A549 (cell line): ENCODE data around the gene AUTS2. TPM values are rescaled to one million over a fixed set of nuclear protein-coding genes. Genes with fewer than 3 reads are reported as not detected.

Source experiments
- ATAC-seq, 2 experiments: fragments of 200-7000 bp in 1 of 2; fragments of >200 bp in 1 of 2; cut with Nextera tagmentation in 1 of 2; cut with Tn5 transposase in 1 of 2; 3 replicates each; pipeline versions ENCODE4 v1.8.0 to v1.9.1; 2018 to 2020; ENCODE audit warnings: mild to moderate bottlenecking in 1 of 2, moderate library complexity in 1 of 2
- CTCF ChIA-PET: fragments of 300-600 bp; sonication (Branson Sonifier 250); formaldehyde crosslinking; extraction: SDS; loops from one replicate; lab custom pipeline; 2021; ENCODE audit warnings: antibody characterized with exemption, inconsistent platforms; lab: Yijun Ruan, JAX
- POLR2A ChIA-PET: fragments of 350-600 bp; formaldehyde crosslinking; extraction: SDS; loops from one replicate; lab custom pipeline; 2021; ENCODE audit warnings: antibody characterized with exemption, inconsistent platforms; lab: Yijun Ruan, JAX
- DNase-seq, 2 experiments: peaks; one replicate each; pipeline versions ENCODE4 v3.0.0 to v3.0.0-alpha.2; 2011 to 2016; ENCODE audit warnings: low read depth in 1 of 2, low spot score in 1 of 2
- FAIRE-seq: peaks from 2 replicates; lab custom pipeline; 2011; peaks lifted over from hg19 to GRCh38; lab: Jason Lieb, UNC
- H3K27ac ChIP-seq, 2 experiments: fragments of >200 bp; sonication (Bioruptor Twin); formaldehyde crosslinking; 3 replicates each; pipeline ENCODE4 v1.5.1; 2016 to 2017
- H3K4me1 ChIP-seq: fragments of >200 bp; sonication (Bioruptor Twin); formaldehyde crosslinking; 3 replicates; pipeline ENCODE4 v1.6.1; 2016
- H3K4me2 ChIP-seq: fragments of >200 bp; sonication (Bioruptor Twin); formaldehyde crosslinking; 3 replicates; pipeline ENCODE4 v1.6.1; 2016
- H3K4me3 ChIP-seq: fragments of >200 bp; sonication (Bioruptor Twin); formaldehyde crosslinking; 3 replicates; pipeline ENCODE4 v1.5.1; 2016
- H3K9me3 ChIP-seq: fragments of >200 bp; sonication (Bioruptor Twin); formaldehyde crosslinking; 3 replicates; pipeline ENCODE4 v1.6.1; 2016
- BHLHE40 ChIP-seq: IDR thresholded peaks from 2 replicates; pipeline ENCODE4 v1.6.1; 2012; ENCODE audit warnings: low read depth, low read length, inconsistent platforms
- CBX2 ChIP-seq: fragments of 200-600 bp; sonication (generic); IDR thresholded peaks from 2 replicates; pipeline ENCODE4 v1.6.1; 2016; ENCODE audit warnings: low read depth, mild to moderate bottlenecking, borderline replicate concordance
- CBX8 ChIP-seq: fragments of 200-600 bp; sonication (generic); IDR thresholded peaks from 2 replicates; pipeline ENCODE4 v1.6.1; 2016
- FOSL2 ChIP-seq, 2 experiments: fragments of 450-650 bp in 1 of 2; fragments of >200 bp in 1 of 2; sonication (Bioruptor Twin) in 1 of 2; formaldehyde crosslinking; IDR thresholded peaks; 2 replicates each; pipeline versions ENCODE4 v1.5.0 to v1.6.1; 2016 to 2020; ENCODE audit warnings: mild to moderate bottlenecking in 1 of 2, moderate library complexity in 1 of 2
- JUNB ChIP-seq: fragments of >200 bp; sonication (Bioruptor Twin); formaldehyde crosslinking; IDR thresholded peaks from 2 replicates; pipeline ENCODE4 v1.6.1; 2016
- MAZ ChIP-seq: fragments of 150-350 bp; IDR thresholded peaks from 2 replicates; pipeline ENCODE4 v1.6.1; 2014; ENCODE audit warnings: antibody characterized with exemption, low read depth, low read length, borderline replicate concordance
- MYC ChIP-seq: IDR thresholded peaks from 2 replicates; pipeline ENCODE4 v1.6.1; 2012; ENCODE audit warnings: mild to moderate bottlenecking, inconsistent platforms, low read length, improper control_type of control experiment, borderline replicate concordance
- NR3C1 ChIP-seq: fragments of >200 bp; sonication (Bioruptor Twin); formaldehyde crosslinking; IDR thresholded peaks from 3 replicates; pipeline ENCODE4 v1.6.1; 2017
- PHF8 ChIP-seq: fragments of 200-600 bp; sonication (generic); IDR thresholded peaks from 2 replicates; pipeline ENCODE4 v1.6.1; 2016; ENCODE audit warnings: low read depth, mild to moderate bottlenecking, antibody characterized with exemption, moderate library complexity, borderline replicate concordance
- RAD21 ChIP-seq, 2 experiments: fragments of >200 bp in 1 of 2; sonication (Bioruptor Twin) in 1 of 2; formaldehyde crosslinking in 1 of 2; IDR thresholded peaks in 1 of 2; conservative IDR thresholded peaks in 1 of 2; 2 replicates in 1 of 2; 3 replicates in 1 of 2; pipeline ENCODE4 v1.6.1; 2012 to 2018; ENCODE audit warnings: inconsistent platforms in 1 of 2
- REST ChIP-seq: fragments of 200-600 bp; sonication (generic); IDR thresholded peaks from 2 replicates; pipeline ENCODE4 v1.6.1; 2016; ENCODE audit warnings: antibody characterized with exemption, mild to moderate bottlenecking, moderate library complexity
- RFX5 ChIP-seq: fragments of 450-650 bp; IDR thresholded peaks from 2 replicates; pipeline ENCODE4 v1.7.1; 2014; ENCODE audit warnings: antibody characterized with exemption, mild to moderate bottlenecking, moderate library complexity
- RNF2 ChIP-seq: fragments of 200-600 bp; sonication (generic); IDR thresholded peaks from 2 replicates; pipeline ENCODE4 v1.6.1; 2016; ENCODE audit warnings: low read depth, mild to moderate bottlenecking, antibody characterized with exemption, moderate library complexity, borderline replicate concordance
- ZFP36 ChIP-seq: fragments of 450-650 bp; IDR thresholded peaks from 2 replicates; pipeline ENCODE4 v1.6.1; 2014; ENCODE audit warnings: borderline replicate concordance; ENCODE audit not compliant: partially characterized antibody
- ZSCAN20 ChIP-seq: fragments of 250-450 bp; sonication (Bioruptor Pico); IDR thresholded peaks from 2 replicates; pipeline ENCODE4 v1.8.0; 2022; ENCODE audit warnings: mild to moderate bottlenecking, moderate library complexity
- WGBS: methylation state at CpG from one replicate; pipeline ENCODE4 v1.1.6; 2017; ENCODE audit errors: missing lambda C conversion rate; 5-methylcytosine and 5-hydroxymethylcytosine counted together
- polyA plus RNA-seq, 4 experiments: library from polyadenylated mRNA; depleted of rRNA in 3 of 4; stranded (reverse); fragments of >200 nt; fragmentation: RNase III in 1 of 4; extraction: RNeasy Plus Mini Kit Qiagen cat#74134 plus additional on column Dnase treatment in 1 of 4; gene quantifications; 2 replicates in 3 of 4; 3 replicates in 1 of 4; pipeline ENCODE4 v1.2.3, GENCODE V29; 2011 to 2017
- TF ChIP-seq, protein P1 (sequence below): IDR thresholded peaks from 2 replicates; pipeline ENCODE4 v1.6.1; 2012
- TF ChIP-seq, protein P2 (sequence below): fragments of >200 bp; sonication (Bioruptor Twin); formaldehyde crosslinking; IDR thresholded peaks from 3 replicates; pipeline ENCODE4 v1.6.1; 2016

The AUTS2 gene
- polyA plus RNA-seq, 2 of the 4 experiments (the other 2 are of a cell fraction) = 1.6 to 3.6 TPM

DNA sequence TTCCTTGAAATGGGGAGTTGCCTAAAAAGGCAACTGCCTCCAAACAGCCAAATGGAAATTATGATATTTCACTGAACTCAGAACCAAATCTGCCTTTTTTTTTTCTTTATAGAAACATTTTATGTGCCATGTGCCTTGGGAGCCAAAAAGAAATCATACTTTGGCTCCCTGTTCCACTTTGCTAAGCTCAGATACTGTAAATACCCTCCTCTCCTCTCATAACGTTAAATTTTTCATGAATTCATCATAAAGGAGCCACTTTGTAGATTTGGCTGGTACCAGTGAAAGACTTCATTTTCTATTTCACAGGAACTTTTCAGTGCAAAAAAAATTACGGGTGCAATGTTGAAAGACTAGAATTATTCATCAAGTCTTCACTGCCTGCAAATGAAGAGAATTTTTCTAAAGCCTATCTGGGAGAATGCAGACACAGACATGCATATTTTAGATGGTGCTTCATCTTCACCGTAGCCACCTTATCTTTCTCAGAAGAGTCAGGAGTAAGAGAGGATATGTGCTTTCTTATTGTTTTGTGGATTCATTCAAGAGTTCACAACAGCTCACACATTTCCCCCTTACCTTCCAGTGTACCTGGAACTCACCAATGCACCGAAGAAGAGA is 791.4 kb downstream of the AUTS2 start:
- H3K27ac ChIP-seq = no peak overlapping the region
- CTCF ChIA-PET = interaction anchor here (0.6 kb wide), 1 partner anchor 347 kb away, joined by 3 read pairs; no protein-coding TSS in a partner anchor
- H3K9me3 ChIP-seq = no peaks in the 10 kb centered on the region
- no peak for DNase-seq
- TF ChIP-seq BHLHE40 (no peak), REST (no peak), RFX5 (no peak)
- TF ChIP-seq, protein P1, sequence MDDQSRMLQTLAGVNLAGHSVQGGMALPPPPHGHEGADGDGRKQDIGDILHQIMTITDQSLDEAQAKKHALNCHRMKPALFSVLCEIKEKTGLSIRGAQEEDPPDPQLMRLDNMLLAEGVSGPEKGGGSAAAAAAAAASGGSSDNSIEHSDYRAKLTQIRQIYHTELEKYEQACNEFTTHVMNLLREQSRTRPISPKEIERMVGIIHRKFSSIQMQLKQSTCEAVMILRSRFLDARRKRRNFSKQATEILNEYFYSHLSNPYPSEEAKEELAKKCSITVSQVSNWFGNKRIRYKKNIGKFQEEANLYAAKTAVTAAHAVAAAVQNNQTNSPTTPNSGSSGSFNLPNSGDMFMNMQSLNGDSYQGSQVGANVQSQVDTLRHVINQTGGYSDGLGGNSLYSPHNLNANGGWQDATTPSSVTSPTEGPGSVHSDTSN = no peak
- POLR2A ChIA-PET = no interaction called here
- H3K4me1 ChIP-seq = no peaks in the 10 kb centered on the region
- WGBS = 14% methylated on average over 4 of the region's 4 CpGs
- no peak overlapping the region for H3K4me3 ChIP-seq
- H3K4me2 ChIP-seq = no peak overlapping the region
- ATAC-seq = no peak
- no peak for FAIRE-seq

GRCh38 chr7:70390251-70390650 is 792.0 kb downstream of the AUTS2 start:
- ChIA-PET POLR2A (no interaction called here), CTCF (no interaction called here)
- Histone ChIP-seq H3K9me3 (no peaks in the 10 kb centered on the region), H3K4me2 (no peak overlapping the region), H3K4me3 (no peak overlapping the region), H3K27ac (no peak overlapping the region), H3K4me1 (no peaks in the 10 kb centered on the region)
- TF ChIP-seq ZFP36 (no peak), REST (no peak), RAD21 (conservative IDR thresholded peaks at IDR 0.05 in 1 of 2, IDR thresholded peaks at IDR 0.05 in 1 of 2) (no peak), CBX8 (no peak), RFX5 (no peak), MYC (no peak), FOSL2 (IDR thresholded peaks at IDR 0.05) (no peak), FOSL2 (CRISPR knock-in tag; IDR thresholded peaks at IDR 0.05) (no peak), BHLHE40 (no peak), ZSCAN20 (no peak), RNF2 (no peak), CBX2 (no peak), MAZ (no peak), PHF8 (no peak), JUNB (no peak), NR3C1 (no peak)
- TF ChIP-seq, protein P2, sequence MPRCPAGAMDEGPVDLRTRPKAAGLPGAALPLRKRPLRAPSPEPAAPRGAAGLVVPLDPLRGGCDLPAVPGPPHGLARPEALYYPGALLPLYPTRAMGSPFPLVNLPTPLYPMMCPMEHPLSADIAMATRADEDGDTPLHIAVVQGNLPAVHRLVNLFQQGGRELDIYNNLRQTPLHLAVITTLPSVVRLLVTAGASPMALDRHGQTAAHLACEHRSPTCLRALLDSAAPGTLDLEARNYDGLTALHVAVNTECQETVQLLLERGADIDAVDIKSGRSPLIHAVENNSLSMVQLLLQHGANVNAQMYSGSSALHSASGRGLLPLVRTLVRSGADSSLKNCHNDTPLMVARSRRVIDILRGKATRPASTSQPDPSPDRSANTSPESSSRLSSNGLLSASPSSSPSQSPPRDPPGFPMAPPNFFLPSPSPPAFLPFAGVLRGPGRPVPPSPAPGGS = no peak
- 14% methylated on average over 1 of the region's 1 CpG for WGBS
- ATAC-seq (no peak), DNase-seq (no peak), FAIRE-seq (no peak)
